Muscle of arm (tissue), 12 donors: ENCODE data around the gene SCN10A. TPM values are rescaled to one million over a fixed set of nuclear protein-coding genes. Genes with fewer than 3 reads are reported as not detected.

Experiments
- DNase-seq: peaks from one replicate; pipeline ENCODE4 v3.0.0-alpha.2; 2013
- polyA plus RNA-seq, 12 donors: library from polyadenylated mRNA; unstranded; fragments of 120-200 nt; gene quantifications; one replicate each; pipeline ENCODE4 v1.2.1, GENCODE V29; 2013; ENCODE audit not compliant: insufficient read length in 12 of 12

SCN10A gene
- polyA plus RNA-seq, 12 donors: not detected

DNA sequence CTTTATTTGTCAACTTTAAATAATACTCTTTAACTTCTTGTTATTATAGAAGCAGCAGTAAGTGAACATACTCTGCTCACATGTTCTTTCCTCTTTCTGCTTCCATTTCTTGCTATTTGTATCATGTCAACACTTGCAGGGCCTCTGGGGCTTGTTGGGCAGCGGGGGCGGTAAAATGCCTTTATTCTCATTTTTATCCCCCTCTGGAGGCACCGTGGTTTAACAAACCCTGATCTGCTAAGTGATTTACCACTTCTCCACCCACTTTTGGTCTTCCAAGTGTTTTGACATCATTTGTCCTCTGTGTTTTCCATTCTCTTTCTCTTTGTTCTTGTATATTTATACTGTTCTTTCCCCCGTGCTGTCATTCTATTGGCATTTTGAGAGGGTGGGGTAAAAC, 33.9 kb downstream of the SCN10A start:
- no peak for DNase-seq

DNA sequence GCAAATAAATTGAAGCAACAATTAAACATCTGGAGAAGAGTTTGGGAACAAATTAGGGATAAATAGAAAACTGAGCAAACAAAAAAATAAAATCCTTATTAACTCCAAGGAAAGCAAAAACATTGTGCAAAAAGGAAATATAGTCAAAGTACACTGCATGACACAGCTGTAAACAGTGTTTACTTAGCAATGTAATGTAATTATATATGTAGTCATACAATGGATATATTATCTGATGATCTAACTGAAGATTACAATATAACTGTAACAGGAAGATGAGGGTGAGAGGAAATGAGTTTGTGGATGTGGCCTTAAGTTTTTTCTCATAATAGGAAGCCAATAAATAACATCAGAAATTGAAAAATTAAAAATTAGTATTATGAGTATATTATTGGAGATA, 42.5 kb downstream of the SCN10A start:
- DNase-seq: no peak

DNA sequence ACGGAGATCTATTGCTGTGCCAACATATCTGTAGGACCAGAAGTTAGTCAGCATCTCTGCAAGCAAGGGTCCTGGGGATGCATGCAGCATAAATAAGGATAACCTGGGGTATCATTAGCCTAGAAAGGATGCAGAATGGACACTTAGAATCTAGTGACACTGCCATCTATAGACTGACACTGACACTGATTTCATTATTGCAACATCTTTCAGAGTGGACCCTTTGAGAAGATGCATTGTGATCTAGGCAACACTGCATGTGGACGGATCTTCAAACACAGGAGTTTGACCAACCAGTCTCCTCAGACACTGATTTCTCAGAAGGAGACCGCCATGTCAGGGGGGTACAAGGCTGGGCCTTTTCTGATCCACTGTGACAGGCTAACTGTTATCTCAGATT, 52.4 kb downstream of the SCN10A start:
- DNase-seq: no peak

DNA sequence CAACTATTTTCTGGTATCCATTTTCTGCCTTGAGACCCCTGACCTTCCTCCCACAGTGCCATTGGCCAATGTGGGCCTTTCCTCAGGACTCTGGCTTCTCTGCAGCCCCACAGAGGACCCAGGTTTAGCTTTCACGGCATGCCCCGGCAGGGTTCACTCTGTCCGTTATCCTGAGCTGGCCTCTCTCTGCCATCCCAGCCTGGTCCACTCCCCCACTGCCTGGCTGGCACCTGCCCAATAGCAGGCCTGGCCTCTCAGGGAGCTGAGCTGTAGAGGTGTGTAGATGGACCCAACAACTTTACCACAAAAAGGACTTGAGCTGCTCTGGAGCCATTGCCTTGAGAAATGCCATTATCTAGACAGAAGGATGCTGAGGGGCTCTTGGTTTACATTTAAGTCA, 57.5 kb downstream of the SCN10A start:
- DNase-seq: no peak

GRCh38 chr3:38757721-38758120, 58.3 kb downstream of the SCN10A start:
- no peak for DNase-seq

GRCh38 chr3:38756892-38757291, 59.1 kb downstream of the SCN10A start:
- no peak for DNase-seq

GRCh38 chr3:38755130-38755529, 60.9 kb downstream of the SCN10A start:
- DNase-seq: no peak

GRCh38 chr3:38746641-38747040, 69.4 kb downstream of the SCN10A start:
- DNase-seq: no peak

- DNase-seq: no peak
These were observed 73.0 kb downstream of the SCN10A start for GRCh38 chr3:38743043-38743442.

GRCh38 chr3:38742550-38742949, 73.5 kb downstream of the SCN10A start:
- DNase-seq: no peak

DNA sequence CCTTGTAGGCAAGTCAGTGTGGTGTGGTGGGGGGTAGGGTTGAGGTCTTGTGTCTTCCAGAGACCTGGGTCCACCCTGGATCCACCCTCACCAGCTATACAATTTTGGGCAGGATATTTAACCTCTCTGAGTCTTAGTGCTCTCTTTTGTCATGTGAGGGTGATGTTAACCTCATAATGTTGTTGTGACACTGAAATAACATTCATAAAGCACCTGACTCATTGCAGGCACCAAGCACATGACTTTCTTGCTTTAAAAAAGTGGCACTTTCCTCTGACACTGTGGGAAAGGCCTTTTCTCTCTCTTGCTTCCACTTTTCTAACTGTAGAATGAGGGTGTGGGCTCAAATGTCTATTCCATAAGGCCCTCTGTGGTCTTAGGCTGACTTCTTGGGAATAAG, 75.5 kb downstream of the SCN10A start:
- no peak for DNase-seq

- no peak for DNase-seq
These were observed 76.1 kb downstream of the SCN10A start for GRCh38 chr3:38739931-38740330.

- no peak for DNase-seq
These were observed 76.7 kb downstream of the SCN10A start for GRCh38 chr3:38739396-38739689.

- DNase-seq: no peak
These were observed 77.2 kb downstream of the SCN10A start for GRCh38 chr3:38738630-38739395.

DNA sequence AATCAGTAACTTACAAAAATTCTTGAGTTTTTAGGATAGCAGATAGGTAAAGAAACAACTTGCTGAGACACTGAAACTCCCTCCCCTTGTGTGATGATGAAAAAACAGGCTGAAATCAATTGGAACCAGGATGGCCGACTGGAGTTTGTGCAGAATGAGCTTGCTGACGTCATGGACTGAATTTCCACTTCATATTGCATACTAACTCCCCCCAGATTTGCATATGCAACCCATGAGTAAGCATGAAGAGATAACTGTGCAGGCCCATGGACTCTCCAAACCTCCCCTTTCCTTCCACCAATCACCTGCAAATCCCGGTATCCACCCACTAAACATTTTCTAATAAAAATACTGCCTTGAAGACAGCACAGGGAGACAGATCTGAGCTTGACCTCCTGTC, 84.5 kb downstream of the SCN10A start:
- DNase-seq: no peak

GRCh38 chr3:38730281-38730680, 85.7 kb downstream of the SCN10A start:
- no peak for DNase-seq

- no peak for DNase-seq
These were observed 88.0 kb downstream of the SCN10A start for GRCh38 chr3:38728008-38728407.

- no peak for DNase-seq
These were observed 89.3 kb downstream of the SCN10A start for GRCh38 chr3:38726751-38727150.

DNA sequence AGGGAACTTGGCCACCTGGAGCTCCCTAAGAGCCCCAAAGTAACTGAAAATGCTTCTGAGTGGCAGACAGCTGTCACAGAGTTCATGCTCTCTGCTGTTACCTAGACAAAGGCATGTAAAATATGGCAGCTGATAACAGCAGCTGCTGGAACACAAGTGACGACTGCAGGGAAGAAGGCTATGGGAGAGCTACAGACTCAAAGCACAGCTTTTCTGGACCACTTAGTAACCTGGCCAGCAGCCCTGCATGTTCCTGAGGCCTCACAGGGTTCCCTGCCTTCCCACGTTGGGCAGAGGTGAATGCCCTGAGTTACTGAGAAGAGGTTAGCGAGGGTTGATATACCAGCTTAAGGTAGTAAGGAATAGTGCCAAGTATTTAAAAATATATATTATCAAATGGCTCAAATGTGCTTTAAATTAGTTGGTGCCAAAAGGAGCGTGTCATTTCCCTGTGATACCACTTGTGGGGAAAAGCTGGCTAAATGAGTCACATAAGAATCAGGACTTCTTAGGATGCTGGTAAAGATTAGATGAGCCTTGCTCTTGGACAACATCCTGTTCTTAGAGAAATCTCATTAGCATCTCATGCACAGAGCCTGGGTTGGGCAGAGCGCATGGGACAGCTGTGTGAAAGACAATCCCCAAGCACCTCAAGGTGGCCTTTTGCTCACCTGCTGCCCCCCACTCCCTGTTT, 90.1 kb downstream of the SCN10A start:
- peak; percentile 10 for DNase-seq

- DNase-seq: no peak
These were observed 91.7 kb downstream of the SCN10A start for GRCh38 chr3:38724392-38724736.

- no peak for DNase-seq
These were observed 92.2 kb downstream of the SCN10A start for GRCh38 chr3:38723569-38724391.

- no peak for DNase-seq
These were observed 93.0 kb downstream of the SCN10A start for GRCh38 chr3:38722781-38723568.
